Psoas muscle (tissue), 8 donors: ENCODE data around the gene NEURL3. TPM values are rescaled to one million over a fixed set of nuclear protein-coding genes. Genes with fewer than 3 reads are reported as not detected.

Experiments
- ATAC-seq, 4 donors: fragments of 200-7000 bp; cut with Tn5 transposase; one replicate each; pipeline ENCODE4 v1.9.1; 2020; ENCODE audit warnings: moderate library complexity in 3 of 4, mild to moderate bottlenecking in 2 of 4
- DNase-seq, 2 donors: peaks; one replicate each; pipeline ENCODE4 v3.0.0-alpha.2; 2020
- H3K27ac ChIP-seq: fragments of 200-600 bp; one replicate; pipeline ENCODE4 v1.8.0; 2022
- H3K27me3 ChIP-seq, 3 donors: fragments of 200-600 bp in 1 of 3; one replicate each; pipeline versions ENCODE4 v1.6.1 to v1.8.0; 2013 to 2022; ENCODE audit warnings: low read length in 2 of 3, mild to moderate bottlenecking in 2 of 3, moderate library complexity in 1 of 3; ENCODE audit not compliant: insufficient read depth in 3 of 3
- H3K36me3 ChIP-seq, 2 donors: fragments of 200-600 bp in 1 of 2; one replicate each; pipeline versions ENCODE4 v1.6.1 to v1.8.0; 2013 to 2022; ENCODE audit warnings: low read depth in 1 of 2, mild to moderate bottlenecking in 1 of 2, moderate library complexity in 1 of 2; ENCODE audit not compliant: insufficient read depth in 1 of 2
- H3K4me1 ChIP-seq: fragments of 200-600 bp; one replicate; pipeline ENCODE4 v1.8.0; 2022
- H3K4me3 ChIP-seq: fragments of 200-600 bp; one replicate; pipeline ENCODE4 v1.8.0; 2022; ENCODE audit warnings: mild to moderate bottlenecking
- H3K9me3 ChIP-seq: fragments of 200-600 bp; one replicate; pipeline ENCODE4 v1.8.0; 2022
- WGBS, 3 donors: extraction: QIAGEN DNeasy Blood & Tissue Kit; methylation state at CpG; one replicate each; pipeline versions ENCODE4 v1.1.6 to v1.1.7; 2013; 5-methylcytosine and 5-hydroxymethylcytosine counted together
- intact Hi-C, 2 donors: fragments of 100-400 bp; cut with DNase I; formaldehyde crosslinking; loops; one replicate each; pipeline versions ENCODE4 v1.11.0 to v1.14.2; 2022
- polyA plus RNA-seq, 3 donors: library from polyadenylated mRNA; stranded (reverse); fragments of 200-250 nt; gene quantifications; one replicate each; pipeline ENCODE4 v1.2.3, GENCODE V29; 2013
- total RNA-seq, 4 donors: library from RNA; stranded (reverse); fragmentation: NEBNext Ultra II Directional in 2 of 4; extraction: Animal tissue kit (Norgen Biotek cat#: 25700) in 2 of 4; gene quantifications; one replicate each; pipeline versions ENCODE4 v1.2.1 to v1.2.4, GENCODE V29; 2021 to 2023
- TF ChIP-seq, protein P1 (sequence below): fragments of 200-600 bp; IDR thresholded peaks from one replicate; pipeline ENCODE4 v1.8.0; 2022; ENCODE audit warnings: antibody characterized with exemption
- donor health status: healthy with polysubstance abuse.
- donor health status: DM: no; HTN: no; CAD: no; lungs with moderate emphysema.
- donor health status: Bipolar disorder and iron deficiency.
- donor health status: healthy.
- donor health status: DM: yes; HTN: yes; CAD: no.
- donor health status: DM: no; HTN: no; CAD: no.
- donor health status: DM: no; HTN: no; CAD: no.
- donor health status: DM: yes; HTN: yes; CAD: no.

NEURL3 gene
- total and polyA plus RNA-seq, 7 donors = 0.09 to 0.59 (median 0.09) TPM; not detected in 4

- Histone ChIP-seq H3K9me3 (no peaks in the 10 kb centered on the region), H3K4me3 (no peak overlapping the region), H3K4me1 (no peaks in the 10 kb centered on the region), H3K27me3 (no peaks in the 10 kb centered on the region), H3K27ac (no peak overlapping the region), H3K36me3 (no peaks in the 10 kb centered on the region)
- WGBS, 3 donors = 40 to 58% (median 55%) methylated on average over 2 of the region's 2 CpGs
- TF ChIP-seq, protein P1, sequence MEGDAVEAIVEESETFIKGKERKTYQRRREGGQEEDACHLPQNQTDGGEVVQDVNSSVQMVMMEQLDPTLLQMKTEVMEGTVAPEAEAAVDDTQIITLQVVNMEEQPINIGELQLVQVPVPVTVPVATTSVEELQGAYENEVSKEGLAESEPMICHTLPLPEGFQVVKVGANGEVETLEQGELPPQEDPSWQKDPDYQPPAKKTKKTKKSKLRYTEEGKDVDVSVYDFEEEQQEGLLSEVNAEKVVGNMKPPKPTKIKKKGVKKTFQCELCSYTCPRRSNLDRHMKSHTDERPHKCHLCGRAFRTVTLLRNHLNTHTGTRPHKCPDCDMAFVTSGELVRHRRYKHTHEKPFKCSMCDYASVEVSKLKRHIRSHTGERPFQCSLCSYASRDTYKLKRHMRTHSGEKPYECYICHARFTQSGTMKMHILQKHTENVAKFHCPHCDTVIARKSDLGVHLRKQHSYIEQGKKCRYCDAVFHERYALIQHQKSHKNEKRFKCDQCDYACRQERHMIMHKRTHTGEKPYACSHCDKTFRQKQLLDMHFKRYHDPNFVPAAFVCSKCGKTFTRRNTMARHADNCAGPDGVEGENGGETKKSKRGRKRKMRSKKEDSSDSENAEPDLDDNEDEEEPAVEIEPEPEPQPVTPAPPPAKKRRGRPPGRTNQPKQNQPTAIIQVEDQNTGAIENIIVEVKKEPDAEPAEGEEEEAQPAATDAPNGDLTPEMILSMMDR = no peak
- ATAC-seq = no peak
- DNase-seq = no peak
- intact Hi-C loops = no loop called here
These were observed 56.0 kb downstream of the NEURL3 start for GRCh38 chr2:96449174-96449573.

DNA sequence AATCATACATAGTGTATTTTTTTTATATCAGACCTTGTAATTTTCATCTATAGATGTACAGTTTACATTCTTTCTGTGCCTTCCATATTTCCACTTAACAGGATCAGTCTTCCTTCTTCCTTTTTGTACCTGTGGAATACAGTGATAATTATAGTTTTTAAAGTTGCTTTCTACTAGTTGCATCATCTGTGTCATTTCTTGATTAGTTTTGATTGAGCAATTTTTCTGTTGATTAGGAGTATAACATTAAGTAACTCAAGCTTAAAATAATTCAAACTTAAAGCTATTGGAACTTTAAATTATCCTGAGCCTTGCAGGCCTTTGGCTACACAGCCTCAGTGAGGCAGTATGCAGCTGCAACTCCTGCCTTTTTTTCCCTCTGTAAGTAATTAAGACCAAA, 57.4 kb downstream of the NEURL3 start:
- TF ChIP-seq, protein P1 = no peak
- Histone ChIP-seq H3K36me3 (no peaks in the 10 kb centered on the region), H3K4me1 (no peaks in the 10 kb centered on the region), H3K9me3 (no peaks in the 10 kb centered on the region), H3K27me3 (no peaks in the 10 kb centered on the region), H3K27ac (no peak overlapping the region), H3K4me3 (no peak overlapping the region)
- DNase-seq (no peak), ATAC-seq (no peak)
- intact Hi-C loops = no loop called here

Other genes with a start within 250 kb of the NEURL3 start
- 10 to 100 TPM; 23.1 to 33.0 (median 28.3) TPM for gene TMEM127, start 239.4 kb downstream of the NEURL3 start, total RNA-seq
- gene TMEM127, start 239.4 kb downstream of the NEURL3 start, polyA plus RNA-seq = 10 to 100 TPM; 18.1 to 39.9 (median 21.2) TPM
- gene CIAO1, start 239.1 kb downstream of the NEURL3 start, total RNA-seq = 10 to 100 TPM; 44.0 to 61.0 (median 56.5) TPM
- 10 to 100 TPM; 36.8 to 91.6 (median 80.5) TPM for gene CIAO1, start 239.1 kb downstream of the NEURL3 start, polyA plus RNA-seq
- gene SNRNP200, start 199.8 kb downstream of the NEURL3 start, total RNA-seq = 10 to 100 TPM; 61.1 to 83.1 (median 77.6) TPM
- gene SNRNP200, start 199.8 kb downstream of the NEURL3 start, polyA plus RNA-seq = 10 to 100 TPM; 47.6 to 73.7 (median 69.5) TPM
- gene ITPRIPL1, start 180.0 kb downstream of the NEURL3 start, total RNA-seq = 1 to 10 TPM in 2 of 4 donors, under 1 TPM in 2; 0.42 to 1.2 (median 0.92) TPM
- under 1 TPM; 0.31 to 0.60 (median 0.38) TPM for gene ITPRIPL1, start 180.0 kb downstream of the NEURL3 start, polyA plus RNA-seq
- under 1 TPM; 0.32 to 0.62 (median 0.51) TPM for gene NCAPH, start 169.6 kb downstream of the NEURL3 start, total RNA-seq
- under 1 TPM; 0.30 to 0.43 (median 0.31) TPM for gene NCAPH, start 169.6 kb downstream of the NEURL3 start, polyA plus RNA-seq
- 10 to 100 TPM; 25.7 to 73.6 (median 37.8) TPM for gene ARID5A, start 31.4 kb upstream of the NEURL3 start, total RNA-seq
- 10 to 100 TPM; 12.9 to 29.9 (median 18.2) TPM for gene ARID5A, start 31.4 kb upstream of the NEURL3 start, polyA plus RNA-seq
- gene KANSL3, start 133.0 kb upstream of the NEURL3 start, total RNA-seq = 10 to 100 TPM; 49.2 to 55.3 (median 50.6) TPM
- 100 to 1,000 TPM in 1 of 3 donors, 10 to 100 TPM in 2; 25.9 to 101 (median 32.6) TPM for gene KANSL3, start 133.0 kb upstream of the NEURL3 start, polyA plus RNA-seq
- not detected for gene FER1L5, start 137.4 kb upstream of the NEURL3 start, total RNA-seq
- under 1 TPM in 1 of 3 donors, not detected in 2; 0.01 TPM for gene FER1L5, start 137.4 kb upstream of the NEURL3 start, polyA plus RNA-seq
- gene LMAN2L, start 234.7 kb upstream of the NEURL3 start, total RNA-seq = 10 to 100 TPM; 10.0 to 20.7 (median 12.9) TPM
- gene LMAN2L, start 234.7 kb upstream of the NEURL3 start, polyA plus RNA-seq = 10 to 100 TPM in 2 of 3 donors, 1 to 10 TPM in 1; 8.6 to 24.1 (median 12.7) TPM